Measurements from ENCODE around the gene HSPE1.

The HSPE1 gene

DNA sequence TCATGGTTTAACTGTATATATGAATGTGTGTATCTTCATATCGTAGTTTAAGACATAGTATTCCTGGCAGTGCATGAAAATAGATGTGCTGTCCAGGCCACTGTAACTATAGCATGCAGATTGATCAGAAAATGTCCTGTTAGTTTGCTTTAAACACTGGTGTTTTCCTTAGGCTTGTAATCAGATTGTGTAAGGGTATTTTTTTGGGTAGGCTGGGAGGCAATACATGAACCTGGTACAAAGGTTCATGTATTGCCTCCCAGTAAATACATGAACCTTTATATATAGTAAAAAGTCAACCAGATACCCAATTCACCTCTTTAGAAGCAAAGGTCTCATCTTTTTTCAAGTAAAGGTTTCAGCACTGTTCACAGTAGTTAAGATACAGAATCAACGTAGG, 45.3 kb upstream of the HSPE1 start:
- in situ Hi-C loops (cut with MboI; ENCODE audit: low pct_unique_long_range_greater_than_20kb, low sequenced_read_pairs, unreplicated experiment) = no loop called here
- no peak for DNase-seq (ENCODE audit: low spot score)
- TF ChIP-seq, protein P1, sequence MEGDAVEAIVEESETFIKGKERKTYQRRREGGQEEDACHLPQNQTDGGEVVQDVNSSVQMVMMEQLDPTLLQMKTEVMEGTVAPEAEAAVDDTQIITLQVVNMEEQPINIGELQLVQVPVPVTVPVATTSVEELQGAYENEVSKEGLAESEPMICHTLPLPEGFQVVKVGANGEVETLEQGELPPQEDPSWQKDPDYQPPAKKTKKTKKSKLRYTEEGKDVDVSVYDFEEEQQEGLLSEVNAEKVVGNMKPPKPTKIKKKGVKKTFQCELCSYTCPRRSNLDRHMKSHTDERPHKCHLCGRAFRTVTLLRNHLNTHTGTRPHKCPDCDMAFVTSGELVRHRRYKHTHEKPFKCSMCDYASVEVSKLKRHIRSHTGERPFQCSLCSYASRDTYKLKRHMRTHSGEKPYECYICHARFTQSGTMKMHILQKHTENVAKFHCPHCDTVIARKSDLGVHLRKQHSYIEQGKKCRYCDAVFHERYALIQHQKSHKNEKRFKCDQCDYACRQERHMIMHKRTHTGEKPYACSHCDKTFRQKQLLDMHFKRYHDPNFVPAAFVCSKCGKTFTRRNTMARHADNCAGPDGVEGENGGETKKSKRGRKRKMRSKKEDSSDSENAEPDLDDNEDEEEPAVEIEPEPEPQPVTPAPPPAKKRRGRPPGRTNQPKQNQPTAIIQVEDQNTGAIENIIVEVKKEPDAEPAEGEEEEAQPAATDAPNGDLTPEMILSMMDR (IDR thresholded peaks at IDR 0.05; ENCODE audit: extremely low read depth, insufficient read depth, missing control alignments) = no peak

DNA sequence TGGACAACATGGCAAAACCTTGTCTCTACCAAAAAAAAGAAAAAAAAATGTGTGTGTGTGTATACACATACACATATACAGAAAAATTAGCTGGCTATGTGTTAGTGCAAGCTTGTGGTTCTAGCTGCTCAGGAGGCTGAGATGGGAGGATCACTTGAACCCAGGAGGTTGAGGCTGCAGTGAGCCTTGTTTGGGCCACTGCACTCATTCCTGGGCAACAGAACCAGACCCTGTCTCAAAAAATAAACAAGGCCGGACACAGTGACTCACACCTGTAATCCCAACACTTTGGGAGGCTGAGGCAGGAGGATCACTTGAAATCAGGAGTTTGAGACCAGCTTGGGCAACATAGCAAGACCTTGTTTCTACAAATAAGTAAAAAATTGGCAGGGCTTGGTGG, 44.8 kb upstream of the HSPE1 start:
- TF ChIP-seq, protein P1 (IDR thresholded peaks at IDR 0.05; ENCODE audit: extremely low read depth, insufficient read depth, missing control alignments) = no peak
- in situ Hi-C loops (cut with MboI; ENCODE audit: low pct_unique_long_range_greater_than_20kb, low sequenced_read_pairs, unreplicated experiment) = no loop called here
- no peak for DNase-seq (ENCODE audit: low spot score)

DNA sequence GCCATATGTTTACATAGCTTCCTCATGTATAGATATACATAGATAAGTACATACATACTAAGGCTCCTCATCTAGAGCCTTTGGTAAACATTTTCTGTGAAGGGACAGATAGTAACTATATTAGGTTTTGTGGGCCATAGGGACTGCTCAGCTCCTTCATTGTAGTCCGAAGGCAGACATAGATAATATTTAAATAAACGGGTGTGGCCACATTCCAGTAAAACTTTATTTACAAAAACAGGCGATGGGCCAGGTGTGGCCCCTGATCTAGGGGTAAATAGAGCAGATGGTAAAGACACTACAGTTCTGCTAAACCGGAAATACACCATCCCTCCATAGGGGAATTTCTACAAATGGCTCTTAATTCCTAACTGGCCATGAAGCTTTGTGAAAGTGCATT, 39.5 kb upstream of the HSPE1 start:
- no peak for DNase-seq (ENCODE audit: low spot score)
- TF ChIP-seq, protein P1 (IDR thresholded peaks at IDR 0.05; ENCODE audit: extremely low read depth, insufficient read depth, missing control alignments) = no peak
- in situ Hi-C loops (cut with MboI; ENCODE audit: low pct_unique_long_range_greater_than_20kb, low sequenced_read_pairs, unreplicated experiment) = no loop called here

DNA sequence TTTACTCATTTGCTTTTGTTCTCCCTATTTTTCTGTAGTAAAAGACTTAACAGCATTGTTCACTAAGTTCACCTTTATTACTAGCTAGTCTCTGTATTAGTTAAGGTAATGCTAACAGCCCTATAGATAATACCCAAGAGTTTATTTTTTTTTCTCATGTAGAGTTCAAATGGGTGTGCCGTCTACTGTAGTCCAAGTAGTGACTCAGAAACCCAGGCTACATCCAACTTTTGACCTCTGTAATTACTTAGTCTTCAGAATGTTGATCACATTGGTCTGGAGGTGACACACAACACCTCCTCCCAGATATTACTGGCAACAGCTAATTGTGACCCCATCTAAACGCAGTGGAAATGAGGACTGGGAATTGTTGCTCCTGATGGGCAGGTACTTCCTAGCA, 39.1 kb upstream of the HSPE1 start:
- in situ Hi-C loops (cut with MboI; ENCODE audit: low pct_unique_long_range_greater_than_20kb, low sequenced_read_pairs, unreplicated experiment) = no loop called here
- no peak for DNase-seq (ENCODE audit: low spot score)
- TF ChIP-seq, protein P1 (IDR thresholded peaks at IDR 0.05; ENCODE audit: extremely low read depth, insufficient read depth, missing control alignments) = no peak

DNA sequence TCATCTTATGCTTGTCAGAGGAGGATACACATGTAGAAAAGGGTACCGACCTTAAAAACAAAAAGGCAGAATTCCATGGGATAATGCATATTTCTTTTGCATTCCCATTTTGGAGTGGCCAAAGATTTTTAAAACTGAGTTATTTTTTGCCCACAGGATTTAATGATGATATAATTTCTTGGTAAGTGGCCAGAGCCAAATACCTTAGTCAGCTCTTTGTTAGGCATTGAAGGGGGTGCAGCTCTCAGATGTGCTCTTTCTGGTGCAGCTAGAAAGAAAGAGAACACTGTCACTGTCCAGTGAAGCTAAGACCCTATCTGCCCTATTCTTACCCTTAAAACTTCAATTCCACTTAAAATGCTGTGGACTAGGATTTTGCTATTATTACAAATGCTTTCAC, 36.0 kb upstream of the HSPE1 start:
- no peak for DNase-seq (ENCODE audit: low spot score)
- TF ChIP-seq, protein P1 (IDR thresholded peaks at IDR 0.05; ENCODE audit: extremely low read depth, insufficient read depth, missing control alignments) = no peak
- in situ Hi-C loops (cut with MboI; ENCODE audit: low pct_unique_long_range_greater_than_20kb, low sequenced_read_pairs, unreplicated experiment) = no loop called here

DNA sequence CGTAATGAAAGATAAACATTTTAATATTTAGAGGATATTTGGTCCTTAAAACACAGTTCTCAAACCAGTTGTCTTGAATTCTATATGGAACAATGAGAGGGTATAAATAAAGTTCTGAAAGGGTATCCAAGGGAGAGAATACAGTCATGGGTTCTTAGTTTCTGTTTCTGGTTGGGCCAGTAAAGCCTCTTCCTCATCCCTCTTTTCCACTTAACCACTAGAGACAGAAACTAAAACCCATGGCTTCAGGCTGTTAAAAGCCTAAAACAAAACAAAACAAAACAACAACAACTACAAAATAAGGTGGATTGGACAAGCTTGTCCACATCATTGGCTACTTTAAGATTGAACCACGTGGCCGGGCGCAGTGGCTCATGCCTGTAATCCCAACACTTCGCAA, 28.0 kb upstream of the HSPE1 start:
- in situ Hi-C loops (cut with MboI; ENCODE audit: low pct_unique_long_range_greater_than_20kb, low sequenced_read_pairs, unreplicated experiment) = no loop called here
- no peak for DNase-seq (ENCODE audit: low spot score)
- TF ChIP-seq, protein P1 (IDR thresholded peaks at IDR 0.05; ENCODE audit: extremely low read depth, insufficient read depth, missing control alignments) = no peak

DNA sequence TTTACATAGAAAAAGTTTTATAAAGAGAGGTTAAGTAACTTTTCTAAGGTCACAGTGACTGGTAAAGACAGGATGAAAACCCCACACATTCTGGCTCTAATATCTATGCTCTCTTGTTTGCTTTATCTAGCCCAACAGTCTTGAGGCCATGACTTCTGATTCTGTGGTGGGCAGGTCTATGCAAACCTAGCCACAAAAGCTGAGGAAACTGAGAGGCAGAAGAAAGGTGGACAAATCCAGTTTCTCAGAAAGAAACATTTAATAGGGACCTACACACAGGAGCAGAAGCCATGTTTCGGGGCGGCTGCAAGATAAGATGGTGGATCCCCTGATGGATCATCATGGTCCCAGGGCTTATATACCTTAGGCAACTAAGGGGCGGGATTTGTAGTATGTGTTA, 22.4 kb upstream of the HSPE1 start:
- in situ Hi-C loops (cut with MboI; ENCODE audit: low pct_unique_long_range_greater_than_20kb, low sequenced_read_pairs, unreplicated experiment) = no loop called here
- TF ChIP-seq, protein P1 (IDR thresholded peaks at IDR 0.05; ENCODE audit: extremely low read depth, insufficient read depth, missing control alignments) = no peak
- DNase-seq (ENCODE audit: low spot score) = no peak
